Subcutaneous adipose tissue (tissue), 4 donors: ENCODE measurements around the gene ASIC1. TPM values are rescaled to one million over a fixed set of nuclear protein-coding genes. Genes with fewer than 3 reads are reported as not detected.

Experiments used
- total RNA-seq, 4 donors: library from RNA; depleted of rRNA; stranded (reverse); fragments of >200 nt; gene quantifications; one replicate each; pipeline ENCODE4 v1.1.0, GENCODE V29; 2016
- TF ChIP-seq, protein P1 (sequence below): fragments of 450-650 bp; IDR thresholded peaks from one replicate; pipeline ENCODE4 v1.5.1; 2016; ENCODE audit warnings: low read depth, mild to moderate bottlenecking, control low read depth, antibody characterized with exemption, moderate library complexity

The ASIC1 gene
- total RNA-seq, 4 donors from 2014 or later = 0.38 to 3.1 (median 1.0) TPM

DNA sequence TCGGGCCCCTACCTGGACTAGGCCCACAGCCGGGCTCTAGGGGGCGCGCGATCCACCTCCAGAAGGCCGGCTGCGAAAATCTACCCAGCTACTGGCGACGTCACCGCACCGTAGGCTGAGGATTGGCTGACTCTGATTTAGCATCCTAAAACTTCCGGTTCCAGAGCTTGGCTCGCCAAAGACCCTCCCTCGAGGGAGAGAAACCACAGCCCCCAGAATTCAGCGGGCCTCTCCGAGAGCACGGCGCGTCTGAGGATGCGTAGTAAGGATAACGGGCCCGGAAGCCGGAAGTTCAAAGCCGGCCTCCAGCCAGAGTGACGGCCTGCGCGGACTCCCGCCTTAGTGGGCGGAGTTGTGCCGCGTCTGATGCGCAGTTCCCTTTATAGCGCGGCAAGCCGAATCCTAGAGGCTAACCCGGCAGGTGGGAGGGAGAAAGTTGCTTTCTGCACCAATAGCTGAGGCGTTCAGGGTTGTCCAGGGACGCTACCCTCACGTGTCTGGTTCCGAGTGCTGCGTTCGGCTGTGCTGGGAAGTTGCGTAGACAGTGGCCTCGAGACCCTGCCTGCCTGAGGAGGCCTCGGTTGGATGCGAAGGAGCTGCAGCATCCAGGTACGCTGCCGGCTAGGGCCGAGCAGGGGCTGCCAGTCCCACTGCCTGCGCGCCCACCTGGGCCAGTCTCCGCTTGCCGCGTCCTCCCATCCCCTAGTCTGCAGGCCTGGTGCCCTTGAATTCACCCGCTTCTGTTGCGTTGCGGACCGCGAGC, 54.5 kb downstream of the ASIC1 start, which contains the start of gene COX14:
Gene COX14 (plus strand): TSS at position 544 of the 763 bp plus-strand sequence. CDS start 7,808 bp downstream, outside the sequence.
- TF ChIP-seq, protein P1, sequence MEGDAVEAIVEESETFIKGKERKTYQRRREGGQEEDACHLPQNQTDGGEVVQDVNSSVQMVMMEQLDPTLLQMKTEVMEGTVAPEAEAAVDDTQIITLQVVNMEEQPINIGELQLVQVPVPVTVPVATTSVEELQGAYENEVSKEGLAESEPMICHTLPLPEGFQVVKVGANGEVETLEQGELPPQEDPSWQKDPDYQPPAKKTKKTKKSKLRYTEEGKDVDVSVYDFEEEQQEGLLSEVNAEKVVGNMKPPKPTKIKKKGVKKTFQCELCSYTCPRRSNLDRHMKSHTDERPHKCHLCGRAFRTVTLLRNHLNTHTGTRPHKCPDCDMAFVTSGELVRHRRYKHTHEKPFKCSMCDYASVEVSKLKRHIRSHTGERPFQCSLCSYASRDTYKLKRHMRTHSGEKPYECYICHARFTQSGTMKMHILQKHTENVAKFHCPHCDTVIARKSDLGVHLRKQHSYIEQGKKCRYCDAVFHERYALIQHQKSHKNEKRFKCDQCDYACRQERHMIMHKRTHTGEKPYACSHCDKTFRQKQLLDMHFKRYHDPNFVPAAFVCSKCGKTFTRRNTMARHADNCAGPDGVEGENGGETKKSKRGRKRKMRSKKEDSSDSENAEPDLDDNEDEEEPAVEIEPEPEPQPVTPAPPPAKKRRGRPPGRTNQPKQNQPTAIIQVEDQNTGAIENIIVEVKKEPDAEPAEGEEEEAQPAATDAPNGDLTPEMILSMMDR = no peak

DNA sequence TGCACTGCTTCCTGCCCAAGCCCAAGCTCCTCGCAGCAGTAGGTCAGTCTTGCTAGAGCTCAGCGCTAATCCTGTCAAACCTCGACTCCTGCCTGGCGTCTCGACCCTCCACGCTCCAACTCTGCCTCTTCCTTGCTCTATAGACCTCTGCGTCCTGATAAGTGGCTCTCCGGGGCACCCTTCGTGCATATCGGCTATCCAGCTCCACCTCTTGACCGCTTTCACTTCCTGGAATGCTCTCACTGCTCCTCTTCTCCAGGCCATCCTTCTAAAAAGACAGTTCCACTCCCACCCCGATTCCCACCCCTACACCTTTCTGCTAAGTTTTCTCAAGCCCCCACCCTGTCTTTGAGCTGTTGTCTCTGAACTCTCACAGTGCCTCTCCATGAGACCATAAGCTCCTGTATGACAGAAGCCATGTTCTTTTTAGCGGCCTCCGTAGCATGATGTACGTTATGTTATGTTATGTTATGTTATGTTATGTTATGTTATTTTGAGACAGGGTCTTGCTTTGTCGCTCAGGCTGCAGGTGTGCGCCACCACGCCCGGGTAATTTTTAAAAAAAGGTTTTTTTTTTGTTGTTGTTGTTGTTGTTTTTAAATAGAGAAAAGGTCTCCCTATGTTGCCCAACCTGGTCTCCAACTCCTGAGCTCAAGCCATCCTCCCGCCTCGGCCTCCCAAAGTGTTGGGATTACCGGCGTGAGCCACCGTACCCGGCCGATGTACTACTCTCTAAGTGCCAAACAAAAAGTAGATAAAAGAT, 55.2 kb downstream of the ASIC1 start:
- TF ChIP-seq, protein P1 = no peak

DNA sequence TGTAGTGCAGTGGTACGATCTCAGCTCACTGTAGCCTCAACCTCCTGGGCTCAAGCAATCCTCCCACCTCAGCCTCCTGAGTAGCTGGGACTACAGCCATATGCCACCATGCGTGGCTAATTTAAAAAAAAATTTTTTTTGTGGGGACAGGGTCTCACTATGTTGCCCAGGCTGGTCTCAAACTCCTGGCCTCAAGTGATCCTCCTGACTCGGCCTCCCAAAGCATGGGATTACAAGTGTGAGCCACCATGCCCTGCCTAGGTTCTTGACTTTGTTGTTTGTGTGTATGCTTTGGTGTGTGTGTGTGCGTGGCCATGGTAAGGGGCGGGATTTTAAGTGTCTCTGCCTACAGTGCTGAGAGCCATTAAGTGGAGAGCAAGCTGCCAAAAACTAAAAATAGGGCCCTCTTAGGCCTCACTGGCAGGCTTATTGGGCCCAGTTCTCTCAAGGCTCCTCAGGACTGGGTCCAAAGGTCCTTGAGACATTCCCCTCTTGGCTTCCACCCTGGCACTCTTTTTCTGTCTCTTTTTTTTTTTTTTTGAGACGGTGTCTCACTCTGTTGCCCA, 59.7 kb downstream of the ASIC1 start:
- TF ChIP-seq, protein P1 = no peak

DNA sequence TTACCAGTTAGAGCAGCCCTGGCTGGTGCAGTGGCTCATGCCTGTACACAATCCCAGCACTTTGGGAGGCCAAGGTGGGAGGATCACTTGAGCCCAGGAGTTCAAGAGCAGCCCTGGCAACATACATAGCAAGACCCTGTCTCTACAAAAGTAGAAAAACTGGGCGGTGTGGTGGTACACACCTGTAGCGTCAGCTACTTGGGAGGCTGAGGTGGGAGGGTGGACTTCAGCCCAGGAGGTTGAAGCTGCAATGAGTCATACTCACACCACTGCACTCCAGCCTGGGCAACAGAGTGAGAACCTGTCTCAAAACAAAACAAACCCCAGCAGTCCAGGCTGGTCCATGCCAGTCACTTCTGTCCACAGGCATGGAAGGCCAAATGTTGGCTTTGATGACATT, 62.0 kb downstream of the ASIC1 start:
- TF ChIP-seq, protein P1 = no peak

DNA sequence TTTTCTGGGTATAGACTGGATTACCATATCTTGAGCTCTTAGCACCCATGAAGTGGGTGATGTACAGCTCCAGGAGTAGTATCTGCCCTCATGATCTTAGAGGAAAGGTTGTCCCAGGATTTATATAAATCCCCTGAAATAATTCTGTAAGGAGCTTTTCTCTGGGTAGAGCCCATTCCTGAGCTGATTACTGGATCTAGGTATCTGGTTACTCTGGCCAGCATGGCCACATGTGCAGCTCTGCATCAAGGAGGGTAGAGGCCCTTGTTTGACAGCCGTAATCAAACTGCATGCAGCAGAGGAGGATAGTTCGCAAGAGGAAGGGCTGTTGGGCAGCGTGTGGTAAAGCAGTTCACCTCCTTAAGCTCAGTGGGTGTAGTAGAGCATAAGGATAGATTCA, 63.1 kb downstream of the ASIC1 start:
- TF ChIP-seq, protein P1 = no peak

DNA sequence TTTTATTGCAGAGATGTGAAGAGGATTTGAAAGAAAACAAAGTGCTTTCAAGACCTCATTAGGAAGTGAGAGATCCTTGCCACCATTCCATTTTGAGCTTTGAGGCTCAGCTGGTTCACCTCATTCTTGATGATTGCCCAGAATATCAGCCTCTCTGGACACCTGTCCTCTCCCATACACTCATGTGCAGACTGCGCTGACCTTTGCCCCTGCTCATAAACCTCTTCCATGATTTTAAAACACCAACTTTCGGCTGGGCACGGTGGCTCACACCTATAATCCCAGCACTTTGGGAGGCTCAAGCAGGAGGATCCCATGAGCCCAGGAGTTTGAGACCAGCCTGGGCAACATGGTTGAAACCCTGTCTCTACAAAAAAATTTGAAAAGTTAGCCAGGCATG, 63.6 kb downstream of the ASIC1 start:
- TF ChIP-seq, protein P1 = no peak

DNA sequence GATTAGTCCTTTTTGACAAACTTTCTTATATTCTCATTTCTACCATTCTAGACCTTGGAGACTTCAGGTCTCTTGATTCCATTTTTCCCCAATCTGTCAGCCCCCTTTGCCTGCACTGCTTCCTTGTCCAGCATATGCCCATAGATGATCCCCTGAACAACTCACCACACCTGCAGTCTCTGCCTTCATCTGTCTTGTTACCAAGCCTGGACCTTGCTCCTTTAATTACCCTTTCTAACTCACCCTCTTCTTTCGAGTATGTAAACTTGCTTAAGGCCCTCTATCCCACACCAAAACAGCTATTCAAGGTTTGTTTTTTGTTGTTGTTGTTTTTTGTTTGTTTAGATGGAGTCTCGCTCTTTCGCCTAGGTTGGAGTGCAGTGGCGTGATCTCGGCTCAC, 64.2 kb downstream of the ASIC1 start:
- TF ChIP-seq, protein P1 = no peak
